OCI-LY3 (cell line): Measurements from ENCODE around the gene FXR2.

Experiments
- EZH2phosphoT487 ChIP-seq: fragments of 200-600 bp; shearing (Covaris generic); IDR thresholded peaks from 2 replicates; pipeline ENCODE4 v1.6.1; 2018; ENCODE audit warnings: antibody characterized with exemption, mixed run types, low read depth
- TF ChIP-seq, protein P1 (sequence below): fragments of 200-600, 300-600 bp; sonication (generic); IDR thresholded peaks from 2 replicates; pipeline ENCODE4 v1.5.1; 2014; ENCODE audit warnings: antibody characterized with exemption, low read length, low read depth

DNA sequence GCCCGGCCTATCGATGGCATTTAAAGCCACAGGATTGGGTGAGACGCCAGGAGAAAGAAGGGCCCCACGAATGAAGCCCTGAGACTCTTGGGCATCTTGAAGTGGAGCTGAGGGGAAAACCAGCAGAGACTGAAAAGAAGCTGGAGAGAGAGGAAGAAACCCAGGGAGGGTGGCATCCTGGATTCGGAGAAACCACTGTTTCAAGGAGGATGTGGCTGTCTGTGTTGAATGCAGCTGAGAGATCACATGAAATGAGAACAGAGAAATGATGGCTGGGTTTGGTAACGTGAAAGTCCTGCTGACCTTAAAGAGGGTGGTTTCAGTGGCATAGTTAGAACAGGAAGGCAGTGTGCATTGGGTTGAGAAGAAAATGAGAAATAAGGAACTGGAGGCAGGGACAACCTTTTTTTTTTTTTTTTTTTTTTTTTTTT lies 62.1 kb downstream of the FXR2 start:
- TF ChIP-seq, protein P1, sequence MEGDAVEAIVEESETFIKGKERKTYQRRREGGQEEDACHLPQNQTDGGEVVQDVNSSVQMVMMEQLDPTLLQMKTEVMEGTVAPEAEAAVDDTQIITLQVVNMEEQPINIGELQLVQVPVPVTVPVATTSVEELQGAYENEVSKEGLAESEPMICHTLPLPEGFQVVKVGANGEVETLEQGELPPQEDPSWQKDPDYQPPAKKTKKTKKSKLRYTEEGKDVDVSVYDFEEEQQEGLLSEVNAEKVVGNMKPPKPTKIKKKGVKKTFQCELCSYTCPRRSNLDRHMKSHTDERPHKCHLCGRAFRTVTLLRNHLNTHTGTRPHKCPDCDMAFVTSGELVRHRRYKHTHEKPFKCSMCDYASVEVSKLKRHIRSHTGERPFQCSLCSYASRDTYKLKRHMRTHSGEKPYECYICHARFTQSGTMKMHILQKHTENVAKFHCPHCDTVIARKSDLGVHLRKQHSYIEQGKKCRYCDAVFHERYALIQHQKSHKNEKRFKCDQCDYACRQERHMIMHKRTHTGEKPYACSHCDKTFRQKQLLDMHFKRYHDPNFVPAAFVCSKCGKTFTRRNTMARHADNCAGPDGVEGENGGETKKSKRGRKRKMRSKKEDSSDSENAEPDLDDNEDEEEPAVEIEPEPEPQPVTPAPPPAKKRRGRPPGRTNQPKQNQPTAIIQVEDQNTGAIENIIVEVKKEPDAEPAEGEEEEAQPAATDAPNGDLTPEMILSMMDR, result no peak
- no peak for TF ChIP-seq EZH2phosphoT487
